Measurements from ENCODE around the gene KCNT2. TPM values are rescaled to one million over a fixed set of nuclear protein-coding genes. Genes with fewer than 3 reads are reported as not detected.

KCNT2 gene
- polyA plus RNA-seq, 1 of the 3 experiments (the other 2 are of a cell fraction): 0.56 TPM

DNA sequence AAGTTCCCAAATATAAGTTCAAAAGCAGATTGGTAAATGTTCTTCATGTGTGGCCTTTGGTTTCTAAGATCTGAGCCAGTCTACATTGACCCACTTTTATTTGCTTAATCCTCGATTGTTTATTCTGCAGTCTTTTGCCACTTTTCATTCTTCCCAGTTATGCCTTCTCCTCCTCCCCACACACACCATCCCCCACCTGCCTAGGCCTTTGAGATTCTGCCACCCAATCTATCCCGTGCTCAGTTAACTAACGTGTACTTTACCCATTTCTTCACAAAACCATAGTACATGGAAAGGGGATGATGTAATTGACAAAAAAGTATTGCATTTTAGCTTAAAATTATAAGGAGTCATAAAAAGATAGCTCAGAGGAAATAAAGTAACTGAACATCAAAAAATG lies 47.3 kb upstream of the KCNT2 start (continued):
- no peak for TF ChIP-seq CTCF (IDR thresholded peaks at IDR 0.05)
- TF ChIP-seq RFX5 (IDR thresholded peaks at IDR 0.05; ENCODE audit: low read length): no peak
- TF ChIP-seq FOSL2 (IDR thresholded peaks at IDR 0.05; ENCODE audit: borderline replicate concordance, low read depth): no peak
- TF ChIP-seq GATA2 (CRISPR knock-in tag; IDR thresholded peaks at IDR 0.05): no peak
- TF ChIP-seq RAD21 (IDR thresholded peaks at IDR 0.05; ENCODE audit: low read length): no peak
- no peak for TF ChIP-seq SMC3 (IDR thresholded peaks at IDR 0.05; ENCODE audit: low read depth, low read length)

- Histone ChIP-seq H3K27me3 (ENCODE audit: insufficient read depth) (no peaks in the 10 kb centered on the region), H2AFZ (ENCODE audit: low read depth) (no peak overlapping the region)
- POLR2A ChIA-PET: no interaction called here
These were observed 46.8 kb upstream of the KCNT2 start for GRCh38 chr1:196655071-196655470.

More at GRCh38 chr1:196655071-196655470, 46.8 kb upstream of the KCNT2 start:
- CTCF ChIA-PET: interaction anchor here (1.5 kb wide), 1 partner anchor 299 kb away, joined by 3 read pairs; no protein-coding TSS in a partner anchor
- Histone ChIP-seq H3K4me2 (no peak overlapping the region), H3K9ac (no peak overlapping the region), H3K27ac (ENCODE audit: low read depth in 2 of 2, low read length in 1 of 2) (no peak overlapping the region), H3K4me3 (ENCODE audit: low read depth in 2 of 2, low read length in 1 of 2) (no peak overlapping the region), H3K9me2 (no peaks in the 10 kb centered on the region), H3K4me1 (ENCODE audit: control insufficient read depth in 1 of 2, insufficient read depth in 2 of 2, low read depth in 1 of 2, low read length in 1 of 2) (no peaks in the 10 kb centered on the region), H3F3A (replicated peaks; ENCODE audit: insufficient read depth) (no peaks in the 10 kb centered on the region), H4K20me1 (ENCODE audit: insufficient read depth) (no peaks in the 10 kb centered on the region), H3K36me3 (replicated peaks in 1 of 2; ENCODE audit: control insufficient read depth in 1 of 2, insufficient read depth in 2 of 2, low read length in 1 of 2) (no peaks in the 10 kb centered on the region), H3K9me3 (no peaks in the 10 kb centered on the region), H3K79me2 (ENCODE audit: insufficient read depth) (no peaks in the 10 kb centered on the region)
- WGBS (ENCODE audit: low lambda C conversion rate): 94% methylated on average over 3 of the region's 3 CpGs
- no peak for DNase-seq
- TF ChIP-seq RFX5 (IDR thresholded peaks at IDR 0.05; ENCODE audit: low read length): no peak
- TF ChIP-seq RXRA (IDR thresholded peaks at IDR 0.05; ENCODE audit: borderline replicate concordance, low read depth): no peak
- no peak for TF ChIP-seq MAX (IDR thresholded peaks at IDR 0.05; ENCODE audit: low read depth)
- no peak for TF ChIP-seq ELF1 (IDR thresholded peaks at IDR 0.05)
- TF ChIP-seq REST (IDR thresholded peaks at IDR 0.05; ENCODE audit: low read depth, low read length): no peak
- no peak for TF ChIP-seq MXI1 (IDR thresholded peaks at IDR 0.05; ENCODE audit: low read depth, low read length)
- TF ChIP-seq PBX3 (IDR thresholded peaks at IDR 0.05): no peak
- no peak for TF ChIP-seq POLR2AphosphoS5 (IDR thresholded peaks at IDR 0.05; ENCODE audit: low read depth, low read length)
- no peak for TF ChIP-seq TCF12 (IDR thresholded peaks at IDR 0.05)
